Nephron (organoid): ENCODE measurements around the gene ABHD3.
A peak's percentile ranks its signal among the peaks of the same experiment; 100 is the strongest.

Source experiments
- H3K27ac Mint-ChIP-seq, 3 experiments: 2 replicates each; pipeline ENCODE4 v1.8.0; 2020; ENCODE audit warnings: mixed read lengths in 3 of 3, mild to moderate bottlenecking in 2 of 3, moderate library complexity in 1 of 3
- H3K27me3 Mint-ChIP-seq: 2 replicates; pipeline ENCODE4 v1.8.0; 2021; ENCODE audit warnings: low read depth, mild to moderate bottlenecking, moderate library complexity, mixed read lengths
- H3K36me3 Mint-ChIP-seq: 2 replicates; pipeline ENCODE4 v1.8.0; 2020; ENCODE audit warnings: low read depth, mixed read lengths
- H3K4me1 Mint-ChIP-seq: 2 replicates; pipeline ENCODE4 v1.8.0; 2020; ENCODE audit warnings: mixed read lengths
- H3K4me3 Mint-ChIP-seq, 3 experiments: 2 replicates each; pipeline ENCODE4 v1.8.0; 2020; ENCODE audit warnings: mild to moderate bottlenecking in 3 of 3, mixed read lengths in 3 of 3, moderate library complexity in 2 of 3
- H3K9me3 Mint-ChIP-seq: 2 replicates; pipeline ENCODE4 v1.8.0; 2020; ENCODE audit warnings: mixed read lengths
- TF ChIP-seq, protein P1 (sequence below), 3 experiments: fragments of 200-600 bp; sonication (generic); IDR thresholded peaks; one replicate each; pipeline ENCODE4 v1.5.0; 2021; ENCODE audit warnings: antibody characterized with exemption in 3 of 3; ENCODE audit not compliant: unreplicated experiment in 3 of 3

Gene ABHD3

DNA sequence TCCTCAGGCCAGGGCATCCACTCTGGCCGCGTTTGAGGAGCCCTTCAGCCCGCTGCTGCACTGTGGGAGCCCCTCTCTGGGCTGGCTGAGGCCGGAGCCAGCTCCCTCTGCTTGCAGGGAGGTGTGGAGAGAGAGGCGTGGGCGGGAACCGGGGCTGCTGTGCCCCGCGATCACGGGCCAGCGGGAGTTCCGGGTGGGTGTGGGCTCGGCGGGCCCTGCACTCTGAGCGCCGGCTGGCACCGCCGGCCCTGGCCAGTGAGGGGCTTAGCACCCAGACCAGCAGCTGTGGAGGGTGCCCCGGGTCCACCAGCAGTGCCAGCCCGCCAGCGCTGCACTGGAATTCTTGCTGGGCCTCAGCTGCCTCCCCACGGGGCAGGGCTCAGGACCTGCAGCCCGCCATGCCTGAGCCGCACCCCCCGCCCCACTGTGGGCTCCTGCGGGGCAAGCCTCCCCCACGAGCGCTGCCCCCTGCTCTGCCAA lies 1.9 kb upstream of the ABHD3 start:
- TF ChIP-seq, protein P1, sequence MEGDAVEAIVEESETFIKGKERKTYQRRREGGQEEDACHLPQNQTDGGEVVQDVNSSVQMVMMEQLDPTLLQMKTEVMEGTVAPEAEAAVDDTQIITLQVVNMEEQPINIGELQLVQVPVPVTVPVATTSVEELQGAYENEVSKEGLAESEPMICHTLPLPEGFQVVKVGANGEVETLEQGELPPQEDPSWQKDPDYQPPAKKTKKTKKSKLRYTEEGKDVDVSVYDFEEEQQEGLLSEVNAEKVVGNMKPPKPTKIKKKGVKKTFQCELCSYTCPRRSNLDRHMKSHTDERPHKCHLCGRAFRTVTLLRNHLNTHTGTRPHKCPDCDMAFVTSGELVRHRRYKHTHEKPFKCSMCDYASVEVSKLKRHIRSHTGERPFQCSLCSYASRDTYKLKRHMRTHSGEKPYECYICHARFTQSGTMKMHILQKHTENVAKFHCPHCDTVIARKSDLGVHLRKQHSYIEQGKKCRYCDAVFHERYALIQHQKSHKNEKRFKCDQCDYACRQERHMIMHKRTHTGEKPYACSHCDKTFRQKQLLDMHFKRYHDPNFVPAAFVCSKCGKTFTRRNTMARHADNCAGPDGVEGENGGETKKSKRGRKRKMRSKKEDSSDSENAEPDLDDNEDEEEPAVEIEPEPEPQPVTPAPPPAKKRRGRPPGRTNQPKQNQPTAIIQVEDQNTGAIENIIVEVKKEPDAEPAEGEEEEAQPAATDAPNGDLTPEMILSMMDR (IDR thresholded peaks at IDR 0.05; ENCODE audit: unreplicated experiment in 3 of 3) = no peak
- no peak overlapping the region for H3K4me3 Mint-ChIP-seq
- H3K9me3 Mint-ChIP-seq = no peaks in the 10 kb centered on the region
- no peak overlapping the region for H3K27ac Mint-ChIP-seq
- H3K4me1 Mint-ChIP-seq = no peaks in the 10 kb centered on the region
- H3K27me3 Mint-ChIP-seq = peaks cover 7% of the 10 kb centered on the region
- H3K36me3 Mint-ChIP-seq = peaks cover 4% of the 10 kb centered on the region

GRCh38 chr18:21703241-21703820 lies 1.2 kb downstream of the ABHD3 start:
- Mint-ChIP-seq H3K36me3 (peaks cover 4% of the 10 kb centered on the region), H3K27ac (peak overlapping the region; percentile 53 to 60 (median 55)), H3K4me1 (no peaks in the 10 kb centered on the region), H3K4me3 (peak overlapping the region; percentile 87 to 94 (median 92)), H3K9me3 (no peaks in the 10 kb centered on the region), H3K27me3 (peaks cover 7% of the 10 kb centered on the region)
- TF ChIP-seq, protein P1 (IDR thresholded peaks at IDR 0.05; ENCODE audit: unreplicated experiment in 3 of 3) = no peak

DNA sequence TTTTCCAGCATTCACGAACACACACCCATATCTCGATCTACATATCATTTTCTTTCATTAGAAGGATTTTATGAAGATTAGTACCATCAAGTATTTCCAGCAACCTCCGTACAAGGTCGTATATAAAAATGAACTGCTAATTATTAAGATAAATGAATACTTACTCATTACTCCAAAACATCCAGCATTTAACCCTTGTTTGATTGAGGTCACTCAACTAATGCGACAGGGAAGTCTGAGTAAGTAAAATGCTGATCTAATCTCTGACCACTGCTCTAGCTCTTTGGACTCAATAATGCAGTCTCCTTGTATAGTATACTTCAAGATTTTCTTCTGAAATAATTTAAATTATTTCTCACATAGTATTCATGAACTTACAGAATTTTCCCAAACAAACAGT lies 2.0 kb downstream of the ABHD3 start:
- Mint-ChIP-seq H3K27ac (no peak overlapping the region), H3K4me3 (peak overlapping the region; percentile 87 to 94 (median 92)), H3K9me3 (no peaks in the 10 kb centered on the region), H3K27me3 (peaks cover 7% of the 10 kb centered on the region), H3K36me3 (peaks cover 8% of the 10 kb centered on the region), H3K4me1 (no peaks in the 10 kb centered on the region)
- TF ChIP-seq, protein P1 (IDR thresholded peaks at IDR 0.05; ENCODE audit: unreplicated experiment in 3 of 3) = no peak

DNA sequence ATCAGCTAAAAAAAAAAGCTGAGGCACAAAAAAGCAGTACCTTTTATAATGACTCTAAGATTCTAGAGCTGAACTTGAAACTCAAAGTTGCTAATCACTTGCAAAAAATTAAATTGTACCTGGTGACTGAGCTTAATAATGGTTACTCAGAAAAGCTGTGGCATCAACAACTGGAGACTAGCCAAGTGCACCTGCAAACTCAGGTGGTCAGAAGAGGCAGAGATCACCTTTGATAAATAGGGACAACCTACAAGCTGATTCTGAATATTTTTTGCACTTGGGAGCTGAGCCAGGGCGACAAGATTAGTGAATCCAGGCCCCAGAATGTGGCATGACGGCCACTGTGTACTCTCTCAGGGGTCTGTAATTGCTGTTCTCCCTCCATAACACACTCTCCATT lies 3.0 kb downstream of the ABHD3 start:
- Mint-ChIP-seq H3K27me3 (peaks cover 4% of the 10 kb centered on the region), H3K9me3 (no peaks in the 10 kb centered on the region), H3K27ac (no peak overlapping the region), H3K4me1 (no peaks in the 10 kb centered on the region), H3K4me3 (peak overlapping the region in 1 of 3 experiments; percentile 22), H3K36me3 (peaks cover 8% of the 10 kb centered on the region)
- TF ChIP-seq, protein P1 (IDR thresholded peaks at IDR 0.05; ENCODE audit: unreplicated experiment in 3 of 3) = no peak

GRCh38 chr18:21700528-21701075 lies 4.0 kb downstream of the ABHD3 start:
- Mint-ChIP-seq H3K4me1 (no peaks in the 10 kb centered on the region), H3K36me3 (peaks cover 8% of the 10 kb centered on the region), H3K27me3 (peaks cover 4% of the 10 kb centered on the region), H3K27ac (no peak overlapping the region), H3K4me3 (no peak overlapping the region), H3K9me3 (no peaks in the 10 kb centered on the region)
- TF ChIP-seq, protein P1 (IDR thresholded peaks at IDR 0.05; ENCODE audit: unreplicated experiment in 3 of 3) = no peak

DNA sequence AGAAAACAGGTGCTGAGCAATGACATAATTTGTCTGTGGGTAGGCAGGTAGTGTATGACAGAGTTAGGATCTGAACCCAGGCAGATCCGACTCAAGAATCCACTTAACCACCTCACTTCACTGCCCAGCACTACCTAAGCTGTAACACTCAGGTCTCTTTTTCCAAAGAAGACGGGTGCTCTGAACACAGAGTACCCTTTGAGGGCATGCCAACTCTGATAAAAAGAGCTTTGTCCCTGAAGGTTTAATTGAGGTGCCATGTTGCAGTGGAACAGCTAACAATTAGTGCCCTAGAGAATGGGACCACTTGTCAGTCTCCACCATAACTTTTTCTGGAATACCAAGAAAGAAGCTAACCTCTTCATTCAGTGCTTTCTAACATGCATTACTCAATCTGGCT lies 11.3 kb downstream of the ABHD3 start:
- TF ChIP-seq, protein P1 (IDR thresholded peaks at IDR 0.05; ENCODE audit: unreplicated experiment in 3 of 3) = no peak
- Mint-ChIP-seq H3K4me1 (no peaks in the 10 kb centered on the region), H3K4me3 (no peak overlapping the region), H3K36me3 (peaks cover 43% of the 10 kb centered on the region), H3K9me3 (peaks cover 23% of the 10 kb centered on the region), H3K27me3 (no peaks in the 10 kb centered on the region), H3K27ac (no peak overlapping the region)
